ENCODE data around the gene KDM5B. TPM values are rescaled to one million over a fixed set of nuclear protein-coding genes. Genes with fewer than 3 reads are reported as not detected.

KDM5B gene
- total and polyA plus RNA-seq, 2 of the 8 experiments (the other 6 are each of a cell fraction or from before 2014, with no cell fraction given): 73.3 to 210 TPM

DNA sequence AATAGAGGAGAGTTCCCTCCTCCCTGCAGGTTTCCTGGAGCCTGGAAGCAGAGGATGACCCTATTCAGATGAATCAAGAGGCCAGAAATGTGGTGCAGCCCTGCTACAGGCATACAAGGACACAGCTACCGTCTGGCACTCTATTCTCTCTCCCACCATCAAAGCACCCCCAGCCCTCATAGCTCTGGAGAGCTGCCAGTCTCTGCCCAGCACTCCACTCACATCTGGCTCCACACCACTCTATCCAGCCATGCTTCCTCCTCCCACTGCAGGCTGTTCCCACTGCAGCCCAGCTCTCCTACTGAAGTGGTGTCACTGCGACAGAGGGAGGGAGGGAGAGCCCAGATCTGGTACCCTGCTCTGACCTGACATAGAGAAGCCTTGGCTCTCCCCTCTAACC is 116.4 kb downstream of the KDM5B start (continued):
- no peak for TF ChIP-seq KDM5A (IDR thresholded peaks at IDR 0.05; ENCODE audit: low read length)

Measured in H1 (cell line).